Stimulated activated CD8-positive, alpha-beta memory T cell treated with anti-CD3 and anti-CD28 coated beads, Interleukin-12 subunit alpha, Interleukin-12 subunit beta, amount 100 ng/mL, for 4 hours (primary cell): Measurements from ENCODE around the gene ANXA11.
"Not testable (repeated sequence)": the region's sequence is repeated elsewhere in the genome, so short reads cannot be mapped to it uniquely, and the experiment has no call there.

ENCODE experiments used
- DNase-seq: peaks from one replicate; pipeline ENCODE4 v3.0.0-alpha.2; 2020; ENCODE audit warnings: low read depth

The ANXA11 gene

GRCh38 chr10:80205477-80206276 is at the start of gene ANXA11:
TSS of gene ANXA11 (minus strand) at chr10:80205537. CDS start at chr10:80172861, 32,676 bp downstream.
- DNase-seq, result peak; percentile 75

- not testable (repeated sequence) for DNase-seq
These were observed 49.4 kb upstream of the ANXA11 start for GRCh38 chr10:80254726-80255125.

- not testable (repeated sequence) for DNase-seq
These were observed 48.6 kb upstream of the ANXA11 start for GRCh38 chr10:80253963-80254271.

- DNase-seq, result no peak
These were observed 48.1 kb upstream of the ANXA11 start for GRCh38 chr10:80253266-80253962.

- DNase-seq, result no peak
These were observed 47.1 kb upstream of the ANXA11 start for GRCh38 chr10:80252296-80252887.

- not testable (repeated sequence) for DNase-seq
These were observed 46.5 kb upstream of the ANXA11 start for GRCh38 chr10:80251703-80252280.

- not testable (repeated sequence) for DNase-seq
These were observed 45.1 kb upstream of the ANXA11 start for GRCh38 chr10:80250399-80250798.

- not testable (repeated sequence) for DNase-seq
These were observed 44.6 kb upstream of the ANXA11 start for GRCh38 chr10:80249906-80250305.

GRCh38 chr10:80247611-80248010 is 42.3 kb upstream of the ANXA11 start:
- DNase-seq, result not testable (repeated sequence)

- not testable (repeated sequence) for DNase-seq
These were observed 39.0 kb upstream of the ANXA11 start for GRCh38 chr10:80244371-80244770.

GRCh38 chr10:80242341-80242740 is 37.0 kb upstream of the ANXA11 start:
- DNase-seq, result not testable (repeated sequence)

- not testable (repeated sequence) for DNase-seq
These were observed 31.1 kb upstream of the ANXA11 start for GRCh38 chr10:80236457-80236856.

GRCh38 chr10:80234331-80235235 is 29.2 kb upstream of the ANXA11 start:
- DNase-seq, result not testable (repeated sequence)

GRCh38 chr10:80233871-80234270 is 28.5 kb upstream of the ANXA11 start:
- not testable (repeated sequence) for DNase-seq

- not testable (repeated sequence) for DNase-seq
These were observed 21.4 kb upstream of the ANXA11 start for GRCh38 chr10:80226723-80227122.

- DNase-seq, result not testable (repeated sequence)
These were observed 17.7 kb upstream of the ANXA11 start for GRCh38 chr10:80223031-80223419.

GRCh38 chr10:80218878-80219277 is 13.5 kb upstream of the ANXA11 start:
- DNase-seq, result not testable (repeated sequence)

- not testable (repeated sequence) for DNase-seq
These were observed 9.1 kb upstream of the ANXA11 start for GRCh38 chr10:80214368-80214982.

GRCh38 chr10:80212535-80213115 is 7.3 kb upstream of the ANXA11 start:
- not testable (repeated sequence) for DNase-seq

GRCh38 chr10:80211786-80212185 is 6.4 kb upstream of the ANXA11 start:
- no peak for DNase-seq

GRCh38 chr10:80210259-80210658 is 4.9 kb upstream of the ANXA11 start:
- no peak for DNase-seq
